Neutrophil (primary cell): ENCODE measurements around the gene HCST.

Experiments used
- H3K27ac ChIP-seq: fragments of 200-600 bp; sonication (generic); 2 replicates; pipeline ENCODE4 v1.5.1; 2016; ENCODE audit warnings: mild to moderate bottlenecking, moderate library complexity
- H3K27me3 ChIP-seq: fragments of 200-600 bp; sonication (generic); 2 replicates; pipeline ENCODE4 v1.6.0; 2016; ENCODE audit warnings: mild to moderate bottlenecking
- H3K36me3 ChIP-seq: fragments of 200-600 bp; sonication (generic); 2 replicates; pipeline ENCODE4 v1.5.1; 2017
- H3K4me1 ChIP-seq, 2 experiments: fragments of 200-600 bp in 1 of 2; sonication (generic) in 1 of 2; 1 replicate in 1 of 2; 2 replicates in 1 of 2; pipeline versions ENCODE4 v1.5.1 to v1.6.1; 2013 to 2016; ENCODE audit warnings: low read depth in 1 of 2, low read length in 1 of 2, mild to moderate bottlenecking in 1 of 2, moderate library complexity in 1 of 2; ENCODE audit not compliant: control insufficient read depth in 1 of 2, insufficient read depth in 1 of 2
- H3K4me3 ChIP-seq, 2 experiments: fragments of 200-600 bp in 1 of 2; sonication (generic) in 1 of 2; 1 replicate in 1 of 2; 2 replicates in 1 of 2; pipeline ENCODE4 v1.5.1; 2013 to 2016; ENCODE audit warnings: low read depth in 1 of 2, low read length in 1 of 2, mild to moderate bottlenecking in 1 of 2, moderate library complexity in 1 of 2
- H3K9me3 ChIP-seq: fragments of 200-600 bp; sonication (generic); 2 replicates; pipeline ENCODE4 v1.5.1; 2016
- TF ChIP-seq, protein P1 (sequence below): fragments of 200-600 bp; sonication (generic); IDR thresholded peaks from 2 replicates; pipeline ENCODE4 v1.5.1; 2016; ENCODE audit warnings: antibody characterized with exemption

HCST gene

GRCh38 chr19:35940078-35940775 lies 37.9 kb downstream of the HCST start:
- TF ChIP-seq, protein P1, sequence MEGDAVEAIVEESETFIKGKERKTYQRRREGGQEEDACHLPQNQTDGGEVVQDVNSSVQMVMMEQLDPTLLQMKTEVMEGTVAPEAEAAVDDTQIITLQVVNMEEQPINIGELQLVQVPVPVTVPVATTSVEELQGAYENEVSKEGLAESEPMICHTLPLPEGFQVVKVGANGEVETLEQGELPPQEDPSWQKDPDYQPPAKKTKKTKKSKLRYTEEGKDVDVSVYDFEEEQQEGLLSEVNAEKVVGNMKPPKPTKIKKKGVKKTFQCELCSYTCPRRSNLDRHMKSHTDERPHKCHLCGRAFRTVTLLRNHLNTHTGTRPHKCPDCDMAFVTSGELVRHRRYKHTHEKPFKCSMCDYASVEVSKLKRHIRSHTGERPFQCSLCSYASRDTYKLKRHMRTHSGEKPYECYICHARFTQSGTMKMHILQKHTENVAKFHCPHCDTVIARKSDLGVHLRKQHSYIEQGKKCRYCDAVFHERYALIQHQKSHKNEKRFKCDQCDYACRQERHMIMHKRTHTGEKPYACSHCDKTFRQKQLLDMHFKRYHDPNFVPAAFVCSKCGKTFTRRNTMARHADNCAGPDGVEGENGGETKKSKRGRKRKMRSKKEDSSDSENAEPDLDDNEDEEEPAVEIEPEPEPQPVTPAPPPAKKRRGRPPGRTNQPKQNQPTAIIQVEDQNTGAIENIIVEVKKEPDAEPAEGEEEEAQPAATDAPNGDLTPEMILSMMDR, result no peak
- no peak overlapping the region for H3K4me3 ChIP-seq
- no peaks in the 10 kb centered on the region for H3K4me1 ChIP-seq
- peaks cover 48% of the 10 kb centered on the region for H3K27me3 ChIP-seq
- H3K36me3 ChIP-seq, result no peaks in the 10 kb centered on the region
- H3K27ac ChIP-seq, result no peak overlapping the region
- no peaks in the 10 kb centered on the region for H3K9me3 ChIP-seq

DNA sequence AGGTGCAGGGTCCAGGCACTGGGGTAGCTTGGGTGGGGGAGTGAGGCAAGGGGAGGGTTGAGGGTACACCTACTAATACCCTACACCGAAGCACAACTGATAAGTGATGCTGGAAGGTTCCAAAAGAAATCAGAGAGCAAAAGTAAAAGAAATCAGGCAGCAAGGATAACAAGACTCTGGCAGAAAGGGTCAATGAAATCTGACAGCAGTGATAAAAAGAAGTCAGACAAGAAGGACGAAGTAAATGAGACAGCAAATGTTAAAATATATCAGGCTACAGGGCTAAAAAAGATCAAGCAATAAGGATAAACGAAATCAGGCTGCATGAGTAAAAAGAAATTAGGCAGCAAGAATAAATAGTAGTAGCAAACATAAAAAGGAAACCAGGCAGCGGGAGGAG lies 38.5 kb downstream of the HCST start:
- no peak overlapping the region for H3K27ac ChIP-seq
- no peak overlapping the region for H3K4me3 ChIP-seq
- H3K9me3 ChIP-seq, result no peaks in the 10 kb centered on the region
- H3K27me3 ChIP-seq, result peaks cover 42% of the 10 kb centered on the region
- TF ChIP-seq, protein P1, result no peak
- no peaks in the 10 kb centered on the region for H3K4me1 ChIP-seq
- H3K36me3 ChIP-seq, result no peaks in the 10 kb centered on the region

- Histone ChIP-seq H3K27me3 (peaks cover 28% of the 10 kb centered on the region), H3K4me3 (no peak overlapping the region), H3K9me3 (no peaks in the 10 kb centered on the region), H3K4me1 (peaks cover 1% of the 10 kb centered on the region in 2 experiments), H3K27ac (no peak overlapping the region), H3K36me3 (no peaks in the 10 kb centered on the region)
- TF ChIP-seq, protein P1, result no peak
Observed at GRCh38 chr19:35942235-35942634, 39.9 kb downstream of the HCST start.

GRCh38 chr19:35943321-35944301 lies 41.3 kb downstream of the HCST start:
- Histone ChIP-seq H3K9me3 (no peaks in the 10 kb centered on the region), H3K36me3 (no peaks in the 10 kb centered on the region), H3K27me3 (peaks cover 15% of the 10 kb centered on the region)

GRCh38 chr19:35944556-35944955 lies 42.2 kb downstream of the HCST start:
- Histone ChIP-seq H3K9me3 (no peaks in the 10 kb centered on the region), H3K4me3 (no peak overlapping the region), H3K27me3 (peaks cover 9% of the 10 kb centered on the region), H3K27ac (no peak overlapping the region), H3K4me1 (peaks cover 7% of the 10 kb centered on the region in 2 experiments), H3K36me3 (no peaks in the 10 kb centered on the region)
- TF ChIP-seq, protein P1, result no peak

More at GRCh38 chr19:35943321-35944301, 41.3 kb downstream of the HCST start:
- H3K4me3 ChIP-seq, result no peak overlapping the region
- H3K27ac ChIP-seq, result no peak overlapping the region
- TF ChIP-seq, protein P1, result no peak
- H3K4me1 ChIP-seq, result peaks cover 7% of the 10 kb centered on the region in 2 experiments
